GM12874 (cell line): Measurements from ENCODE around the gene COG7.

ENCODE experiments used
- TF ChIP-seq, protein P1 (sequence below): IDR thresholded peaks from 2 replicates; pipeline ENCODE4 v1.5.1; 2011; ENCODE audit warnings: low read depth, mild to moderate bottlenecking, control low read depth, low read length, moderate library complexity; ENCODE audit not compliant: insufficient read depth

Gene COG7

DNA sequence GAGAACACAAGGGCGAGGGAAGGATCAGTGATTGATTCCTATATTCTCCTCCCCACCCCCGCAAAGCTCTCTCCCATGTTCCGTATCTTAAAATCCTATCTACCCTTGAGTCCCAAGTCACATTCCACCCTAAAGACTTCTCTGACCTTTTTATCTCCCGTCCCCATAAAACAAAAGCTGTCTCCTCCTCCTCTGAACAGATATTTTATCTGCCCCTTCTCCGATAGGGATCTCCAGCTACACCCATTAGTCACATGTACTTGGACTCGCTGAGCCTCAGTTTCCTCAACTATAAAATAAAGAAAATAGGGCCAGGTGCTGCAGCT, 44.5 kb upstream of the COG7 start:
- TF ChIP-seq, protein P1, sequence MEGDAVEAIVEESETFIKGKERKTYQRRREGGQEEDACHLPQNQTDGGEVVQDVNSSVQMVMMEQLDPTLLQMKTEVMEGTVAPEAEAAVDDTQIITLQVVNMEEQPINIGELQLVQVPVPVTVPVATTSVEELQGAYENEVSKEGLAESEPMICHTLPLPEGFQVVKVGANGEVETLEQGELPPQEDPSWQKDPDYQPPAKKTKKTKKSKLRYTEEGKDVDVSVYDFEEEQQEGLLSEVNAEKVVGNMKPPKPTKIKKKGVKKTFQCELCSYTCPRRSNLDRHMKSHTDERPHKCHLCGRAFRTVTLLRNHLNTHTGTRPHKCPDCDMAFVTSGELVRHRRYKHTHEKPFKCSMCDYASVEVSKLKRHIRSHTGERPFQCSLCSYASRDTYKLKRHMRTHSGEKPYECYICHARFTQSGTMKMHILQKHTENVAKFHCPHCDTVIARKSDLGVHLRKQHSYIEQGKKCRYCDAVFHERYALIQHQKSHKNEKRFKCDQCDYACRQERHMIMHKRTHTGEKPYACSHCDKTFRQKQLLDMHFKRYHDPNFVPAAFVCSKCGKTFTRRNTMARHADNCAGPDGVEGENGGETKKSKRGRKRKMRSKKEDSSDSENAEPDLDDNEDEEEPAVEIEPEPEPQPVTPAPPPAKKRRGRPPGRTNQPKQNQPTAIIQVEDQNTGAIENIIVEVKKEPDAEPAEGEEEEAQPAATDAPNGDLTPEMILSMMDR, result no peak

DNA sequence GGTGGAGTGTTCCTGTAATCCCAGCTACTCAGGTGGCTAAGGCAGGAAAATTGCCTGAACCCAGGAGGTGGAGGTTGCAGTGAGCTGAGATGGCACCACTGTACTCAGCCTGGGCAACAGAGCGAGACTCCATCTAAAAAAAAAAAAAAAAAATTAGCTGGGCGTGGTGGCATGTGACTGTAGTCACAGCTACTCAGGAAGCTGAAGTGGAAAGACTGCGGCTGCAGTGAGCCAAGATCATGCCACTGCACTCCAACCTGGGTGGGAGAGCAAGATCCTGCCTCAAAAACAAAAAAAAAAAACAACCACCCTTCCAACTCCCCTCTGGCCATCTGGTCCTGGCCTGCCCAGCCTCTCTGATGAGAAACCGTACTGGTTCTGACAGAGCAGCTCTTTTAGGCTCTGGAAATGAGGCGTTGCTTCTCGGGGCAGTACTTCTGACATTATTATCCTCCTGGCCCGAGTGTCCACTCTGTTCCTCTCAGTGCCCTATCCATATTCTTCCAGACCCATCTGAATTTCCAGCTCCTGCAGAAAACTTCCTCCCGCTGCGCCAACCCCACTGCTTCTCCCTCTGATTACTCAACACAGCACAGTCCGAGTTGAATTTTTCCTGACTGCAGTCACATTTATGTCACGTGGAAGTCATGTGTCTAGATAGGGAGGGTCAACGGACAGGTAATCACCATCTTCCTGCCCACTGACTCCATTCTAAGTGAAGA, 44.0 kb upstream of the COG7 start:
- TF ChIP-seq, protein P1, result no peak

DNA sequence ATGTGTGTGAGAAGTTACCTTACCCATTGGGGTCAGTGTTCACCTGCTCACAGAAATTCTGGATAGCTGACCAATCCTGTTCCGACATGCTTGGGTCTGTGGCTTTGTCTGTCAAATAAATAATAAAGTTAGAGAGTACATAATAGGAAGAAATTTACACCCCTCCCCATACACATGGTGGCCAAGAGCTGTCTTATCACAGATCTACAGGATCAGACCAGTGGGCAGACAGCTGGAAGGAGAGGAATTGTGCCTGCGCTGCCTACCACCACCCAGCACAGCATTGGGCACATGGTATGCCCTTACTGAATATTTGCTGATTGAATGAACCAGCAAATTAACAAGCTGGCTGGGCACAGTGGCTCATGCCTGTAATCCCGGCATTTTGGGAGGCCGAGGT, 42.7 kb upstream of the COG7 start:
- TF ChIP-seq, protein P1, result no peak

DNA sequence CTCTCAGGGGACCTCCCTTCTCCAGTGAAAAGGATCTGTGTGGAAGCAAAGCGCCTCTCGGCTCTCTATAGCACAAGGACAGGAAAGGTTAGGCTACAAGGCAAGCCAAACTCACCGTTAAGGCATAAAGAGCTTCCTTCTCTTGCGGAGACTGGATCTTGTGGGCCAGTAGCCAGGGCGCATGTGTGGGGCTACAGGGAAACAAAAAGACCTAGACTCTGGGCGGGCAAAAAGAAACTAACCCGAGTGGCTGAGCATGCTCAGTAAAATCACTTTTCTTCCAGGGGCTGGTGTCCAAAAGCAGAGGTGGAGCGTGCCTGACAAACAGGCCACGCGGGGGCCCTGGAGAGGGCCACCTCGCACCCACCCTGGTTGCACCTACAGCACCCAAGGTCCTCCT, 41.2 kb upstream of the COG7 start:
- TF ChIP-seq, protein P1, result no peak

DNA sequence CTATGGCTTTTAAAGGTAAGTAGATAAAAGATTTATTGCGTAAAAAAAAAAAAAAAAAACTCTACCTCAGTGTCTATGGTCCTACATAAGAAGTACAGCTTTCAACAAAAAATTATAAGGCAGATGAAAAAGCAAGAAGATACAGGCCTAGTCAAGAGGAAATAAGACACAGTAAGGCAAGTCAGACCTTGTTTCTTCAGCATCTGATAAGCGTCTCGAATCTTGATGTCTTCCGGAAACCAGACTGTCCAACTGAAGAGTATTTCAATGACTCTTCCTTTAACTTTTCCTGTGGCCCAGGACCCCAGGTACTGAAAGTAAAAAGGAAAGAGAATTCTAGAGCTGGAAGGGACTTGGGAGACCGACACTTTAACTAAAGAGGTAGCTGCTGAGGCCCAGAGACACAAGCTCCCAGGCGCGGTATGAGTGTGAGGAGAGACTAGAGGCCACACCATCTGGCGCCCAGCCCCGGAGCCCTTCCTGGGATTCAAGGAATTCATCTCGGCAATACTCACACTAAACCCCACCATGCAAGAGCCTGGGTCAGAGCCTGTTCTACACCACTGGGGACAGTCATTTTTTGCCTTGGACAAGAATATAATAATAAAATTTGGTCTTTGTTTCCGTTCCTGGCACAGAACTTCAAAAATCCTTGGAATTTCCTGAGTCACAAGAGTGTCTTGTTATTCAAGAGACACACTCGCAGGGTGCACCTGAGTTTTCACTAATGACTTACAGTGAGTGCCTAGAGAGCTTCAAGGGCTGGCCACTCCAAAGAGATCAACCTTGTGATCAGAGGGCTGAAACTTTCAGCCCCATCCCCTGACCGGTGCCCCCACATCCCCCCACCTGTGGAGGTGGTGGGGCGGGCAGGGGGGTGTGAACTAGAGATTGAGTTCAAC, 38.8 kb upstream of the COG7 start:
- TF ChIP-seq, protein P1, result no peak

DNA sequence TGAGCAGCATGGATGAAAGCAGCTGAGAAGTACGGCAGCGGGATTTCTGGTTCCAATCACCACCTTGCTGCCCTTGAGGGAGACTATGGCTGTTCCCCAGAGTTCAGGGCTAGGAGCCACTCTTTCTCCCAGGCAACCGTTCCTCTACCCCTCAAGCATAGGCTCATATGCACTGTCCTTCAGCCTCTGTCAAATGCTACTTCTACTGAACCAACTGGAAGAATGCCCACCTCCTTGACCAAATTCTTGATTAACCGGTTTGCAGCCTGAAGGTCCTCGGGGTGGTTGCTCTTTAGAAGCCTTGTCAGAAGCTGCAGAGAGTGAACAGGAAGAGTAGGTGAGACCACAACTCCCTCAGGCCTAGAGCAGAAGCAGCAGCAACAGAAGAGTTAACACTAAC, 33.5 kb upstream of the COG7 start:
- TF ChIP-seq, protein P1, result no peak

DNA sequence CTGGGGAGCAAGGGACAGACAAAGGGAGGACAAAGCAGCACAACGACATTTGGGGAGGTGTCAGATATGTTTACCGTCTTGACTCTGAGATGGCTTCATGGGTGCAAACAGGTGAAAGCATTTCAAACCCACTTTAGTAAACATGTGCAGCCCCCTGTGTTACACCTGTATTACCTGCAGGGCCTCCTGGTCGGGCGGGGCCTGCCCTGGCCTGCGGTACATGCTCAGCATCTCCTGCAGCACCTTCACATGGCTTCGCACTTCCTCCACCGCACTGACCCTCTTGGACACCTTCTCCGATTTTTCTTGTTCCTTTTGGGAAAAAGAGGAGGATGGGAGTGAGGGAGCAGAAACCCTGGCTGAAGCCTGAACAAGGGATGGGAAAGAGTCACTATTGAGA, 32.9 kb upstream of the COG7 start:
- TF ChIP-seq, protein P1, result no peak
